ENCODE measurements around the gene USP49. TPM values are rescaled to one million over a fixed set of nuclear protein-coding genes. Genes with fewer than 3 reads are reported as not detected.

USP49 gene
- total RNA-seq, 6 experiments from 2014 or later, result 0.87 to 2.0 (median 1.3) TPM

- no peaks in the 10 kb centered on the region for H3K27me3 ChIP-seq
- H3K27ac ChIP-seq, result no peak overlapping the region
- H3K4me3 ChIP-seq, result no peak overlapping the region
- DNase-seq (no peak), ATAC-seq (no peak)
- peaks cover 0 to 42% (median 8%) of the 10 kb centered on the region in 4 donors for H3K36me3 ChIP-seq
- TF ChIP-seq CTCF (IDR thresholded peaks at IDR 0.05), result no peak
- TF ChIP-seq POLR2A (IDR thresholded peaks at IDR 0.05), result no peak
- 88% methylated on average over 4 of the region's 4 CpGs for WGBS (ENCODE audit: insufficient coverage, low coverage, low lambda C conversion rate, missing lambda C conversion rate)
- H3K4me1 ChIP-seq, result peaks cover 0 to 10% (median 4%) of the 10 kb centered on the region in 4 donors
- H3K9me3 ChIP-seq, result no peaks in the 10 kb centered on the region
- intact Hi-C loops (cut with DNase I), result loop anchor here in 1 of 2 donors (10.0 kb wide), 1 partner anchor 133 kb away; the partner anchor contains the start of genes BYSL and MED20
These were observed 103.2 kb downstream of the USP49 start for GRCh38 chr6:41791984-41792383.

GRCh38 chr6:41791305-41791704 lies 103.9 kb downstream of the USP49 start:
- intact Hi-C loops (cut with DNase I), result loop anchor here in 1 of 2 donors (10.0 kb wide), 1 partner anchor 133 kb away; the partner anchor contains the start of genes BYSL and MED20
- DNase-seq (no peak), ATAC-seq (no peak)
- H3K36me3 ChIP-seq, result peaks cover 0 to 42% (median 8%) of the 10 kb centered on the region in 4 donors
- TF ChIP-seq POLR2A (IDR thresholded peaks at IDR 0.05) (no peak), CTCF (IDR thresholded peaks at IDR 0.05) (no peak)
- no peak overlapping the region for H3K4me3 ChIP-seq
- H3K9me3 ChIP-seq, result no peaks in the 10 kb centered on the region
- 83% methylated on average over 1 of the region's 1 CpG for WGBS (ENCODE audit: insufficient coverage, low coverage, low lambda C conversion rate, missing lambda C conversion rate)
- no peak overlapping the region for H3K27ac ChIP-seq
- H3K27me3 ChIP-seq, result no peaks in the 10 kb centered on the region
- peaks cover 0 to 10% (median 4%) of the 10 kb centered on the region in 4 donors for H3K4me1 ChIP-seq

- Histone ChIP-seq H3K4me1 (peaks cover 0 to 18% (median 10%) of the 10 kb centered on the region in 4 donors), H3K27me3 (no peaks in the 10 kb centered on the region), H3K36me3 (peaks cover 0 to 42% (median 8%) of the 10 kb centered on the region in 4 donors), H3K4me3 (no peak overlapping the region), H3K27ac (no peak overlapping the region), H3K9me3 (no peaks in the 10 kb centered on the region)
- TF ChIP-seq POLR2A (IDR thresholded peaks at IDR 0.05) (no peak), CTCF (IDR thresholded peaks at IDR 0.05) (no peak)
- whole genome bisulfite sequencing (ENCODE audit: insufficient coverage, low coverage, low lambda C conversion rate, missing lambda C conversion rate), result 100% methylated on average over 1 of the region's 1 CpG
- ATAC-seq (no peak), DNase-seq (no peak)
- intact Hi-C loops (cut with DNase I), result loop anchor here in 1 of 2 donors (10.0 kb wide), 1 partner anchor 135 kb away; the partner anchor contains the start of genes BYSL and MED20
These were observed 105.1 kb downstream of the USP49 start for GRCh38 chr6:41790045-41790444.

GRCh38 chr6:41789390-41789724 lies 105.8 kb downstream of the USP49 start:
- no peaks in the 10 kb centered on the region for H3K27me3 ChIP-seq
- H3K4me3 ChIP-seq, result no peak overlapping the region
- ATAC-seq, result no peak
- H3K36me3 ChIP-seq, result peaks cover 0 to 35% (median 8%) of the 10 kb centered on the region in 4 donors
- no peaks in the 10 kb centered on the region for H3K9me3 ChIP-seq
- H3K27ac ChIP-seq, result no peak overlapping the region
- TF ChIP-seq CTCF (IDR thresholded peaks at IDR 0.05), result no peak
- TF ChIP-seq POLR2A (IDR thresholded peaks at IDR 0.05), result no peak
- no peak for DNase-seq
- peaks cover 0 to 18% (median 10%) of the 10 kb centered on the region in 4 donors for H3K4me1 ChIP-seq
- intact Hi-C loops (cut with DNase I), result loop anchor here (10.0 kb wide), 3 partner anchors 135 to 255 kb away; partner anchors contain the start of genes BYSL (in 1 of the 2) and MED20 (in 1 of the 2)
- 80% methylated on average over 3 of the region's 3 CpGs for whole genome bisulfite sequencing (ENCODE audit: insufficient coverage, low coverage, low lambda C conversion rate, missing lambda C conversion rate)

All from right lobe of liver (tissue), 6 donors.